CD4-positive, CD25-positive, alpha-beta regulatory T cell (primary cell): ENCODE results near the gene PSMA5. TPM values are rescaled to one million over a fixed set of nuclear protein-coding genes. Genes with fewer than 3 reads are reported as not detected.

ENCODE experiments used
- ATAC-seq, 2 donors: fragments of 150-1000 bp; cut with Tn5 transposase; one replicate each; pipeline ENCODE4 v1.10.0; 2021; ENCODE audit warnings: low read depth in 2 of 2, moderate number of reproducible peaks in 2 of 2, moderate library complexity in 1 of 2
- DNase-seq, 3 donors: peaks; one replicate each; pipeline versions ENCODE4 v3.0.0 to v3.0.0-alpha.2; 2012 to 2022; ENCODE audit warnings: mixed read lengths in 1 of 3
- H3K27ac ChIP-seq: one replicate; pipeline ENCODE4 v1.7.0; 2013; ENCODE audit warnings: mild to moderate bottlenecking, low read length; ENCODE audit not compliant: insufficient read depth, poor library complexity, severe bottlenecking
- H3K27me3 ChIP-seq: one replicate; pipeline ENCODE4 v1.7.0; 2013; ENCODE audit warnings: low read length; ENCODE audit not compliant: control insufficient read depth, insufficient read depth
- H3K36me3 ChIP-seq: one replicate; pipeline ENCODE4 v1.7.0; 2013; ENCODE audit warnings: mild to moderate bottlenecking, low read length, moderate library complexity; ENCODE audit not compliant: control insufficient read depth, insufficient read depth
- H3K4me1 ChIP-seq: 2 replicates; pipeline ENCODE4 v1.7.0; 2013; ENCODE audit warnings: mild to moderate bottlenecking, low read length; ENCODE audit not compliant: insufficient read depth, control insufficient read depth, poor library complexity, severe bottlenecking
- H3K4me3 ChIP-seq: one replicate; pipeline ENCODE4 v1.7.0; 2013; ENCODE audit warnings: low read depth, mild to moderate bottlenecking, low read length, moderate library complexity
- H3K9me3 ChIP-seq, 2 experiments: 1 replicate in 1 of 2; 2 replicates in 1 of 2; pipeline ENCODE4 v1.7.0; 2013; ENCODE audit warnings: low read length in 2 of 2, mild to moderate bottlenecking in 1 of 2, moderate library complexity in 1 of 2; ENCODE audit not compliant: control insufficient read depth in 2 of 2
- H3K27ac Mint-ChIP-seq, 3 donors: one replicate each; pipeline ENCODE4 v1.8.0; 2020 to 2022; ENCODE audit warnings: mild to moderate bottlenecking in 3 of 3, mixed read lengths in 3 of 3, moderate library complexity in 2 of 3
- H3K27me3 Mint-ChIP-seq: one replicate; pipeline ENCODE4 v1.8.0; 2022; ENCODE audit warnings: mild to moderate bottlenecking, mixed read lengths
- H3K36me3 Mint-ChIP-seq: one replicate; pipeline ENCODE4 v1.8.0; 2020; ENCODE audit warnings: mixed read lengths
- H3K4me1 Mint-ChIP-seq, 4 donors: one replicate each; pipeline ENCODE4 v1.8.0; 2020 to 2022; ENCODE audit warnings: mixed read lengths in 4 of 4, mild to moderate bottlenecking in 1 of 4
- H3K4me3 Mint-ChIP-seq, 4 donors: one replicate each; pipeline ENCODE4 v1.8.0; 2020 to 2022; ENCODE audit warnings: mild to moderate bottlenecking in 4 of 4, mixed read lengths in 4 of 4, moderate library complexity in 3 of 4
- H3K9me3 Mint-ChIP-seq, 7 donors: one replicate each; pipeline ENCODE4 v1.8.0; 2020 to 2022; ENCODE audit warnings: mixed read lengths in 7 of 7, mild to moderate bottlenecking in 3 of 7, moderate library complexity in 2 of 7
- polyA plus RNA-seq, 4 donors: library from polyadenylated mRNA; unstranded; fragments of 300-500 nt; fragmentation: Illumina TruSeq; gene quantifications; one replicate each; pipeline ENCODE4 v1.2.3, GENCODE V29; 2021
- total RNA-seq: library from RNA; stranded (reverse); gene quantifications from one replicate; pipeline ENCODE4 v1.2.3, GENCODE V29; 2022

The PSMA5 gene
- total and polyA plus RNA-seq, 5 donors from 2014 or later = 61.5 to 207 (median 144) TPM

DNA sequence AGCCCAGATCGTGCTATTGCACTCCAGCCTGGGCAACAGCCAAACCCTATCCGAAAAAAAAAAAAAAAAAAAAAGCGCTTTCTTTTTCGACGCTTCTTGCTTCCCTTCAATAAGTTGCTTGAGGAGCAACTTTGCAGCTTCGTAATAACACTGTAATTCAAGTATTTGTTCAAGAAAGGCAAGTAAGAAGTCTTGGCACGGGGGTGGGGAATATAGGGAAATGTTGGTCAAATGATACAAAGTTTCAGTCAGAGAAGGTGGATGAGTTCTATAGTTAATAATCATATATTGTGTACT, 871 bp upstream of the PSMA5 start:
- DNase-seq = no peak

DNA sequence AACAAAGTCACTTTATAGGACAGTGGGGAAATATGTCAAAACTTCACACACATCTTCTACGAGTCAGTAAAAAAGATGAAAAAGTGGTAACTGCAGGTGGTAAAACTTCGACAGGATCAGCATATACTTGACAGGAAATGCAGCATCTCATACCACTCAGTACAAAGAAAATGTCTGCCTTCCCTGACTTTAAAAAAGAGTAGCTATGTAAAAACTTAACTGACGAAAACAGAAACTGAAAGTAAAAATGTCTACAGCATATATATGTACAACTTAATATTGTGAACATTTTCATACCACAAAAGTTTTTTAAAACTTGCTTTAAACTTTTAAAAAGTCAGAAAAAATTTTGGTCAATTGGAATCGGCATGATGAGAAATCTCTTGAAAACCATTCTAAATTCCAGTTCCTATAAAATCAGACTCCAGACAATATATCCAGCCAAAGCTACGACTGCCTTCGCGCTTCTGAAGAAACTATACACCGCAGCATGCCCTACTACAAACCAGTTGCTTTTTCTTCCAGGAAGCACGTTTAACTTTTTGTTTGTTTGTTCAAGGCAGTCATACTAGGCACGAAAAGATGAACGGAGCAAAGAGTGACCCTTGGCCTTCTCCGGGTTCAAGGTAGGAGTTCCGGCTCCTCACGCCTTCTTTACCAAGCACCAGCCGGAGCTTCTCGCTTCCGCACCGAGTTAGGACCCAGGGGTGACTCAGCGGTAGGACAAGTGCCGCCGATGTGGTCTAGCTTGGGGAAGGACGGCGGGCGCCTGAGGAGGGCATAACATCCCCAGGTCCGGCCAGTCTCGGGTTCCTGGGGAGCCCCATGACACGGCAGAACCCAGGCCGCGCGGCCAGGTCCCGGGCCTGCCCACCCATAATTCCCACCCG, 612 bp downstream of the PSMA5 start:
- Histone ChIP-seq H3K27ac (peak overlapping the region; percentile 95), H3K27me3 (no peaks in the 10 kb centered on the region), H3K4me3 (peak overlapping the region; percentile 98), H3K36me3 (peaks cover 8% of the 10 kb centered on the region), H3K4me1 (peaks cover 50% of the 10 kb centered on the region), H3K9me3 (no peaks in the 10 kb centered on the region)
- H3K27ac Mint-ChIP-seq = peak overlapping the region; percentile 97 to 99 (median 99)
- ATAC-seq (peak; percentile 36 to 43), DNase-seq (peak in 2 of 3 donors; percentile 78 to 87)
- H3K4me1 Mint-ChIP-seq = peaks cover 12 to 50% (median 40%) of the 10 kb centered on the region in 4 donors
- no peaks in the 10 kb centered on the region for H3K27me3 Mint-ChIP-seq
- H3K36me3 Mint-ChIP-seq = peaks cover 6% of the 10 kb centered on the region
- H3K4me3 Mint-ChIP-seq = peak overlapping the region; percentile 98 to 99 (median 99)
- no peaks in the 10 kb centered on the region for H3K9me3 Mint-ChIP-seq

More for the DNA sequence above, 871 bp upstream of the PSMA5 start:
- H3K4me3 Mint-ChIP-seq = peak overlapping the region; percentile 98 to 99 (median 99)
- Histone ChIP-seq H3K36me3 (no peaks in the 10 kb centered on the region), H3K9me3 (no peaks in the 10 kb centered on the region), H3K27ac (peak overlapping the region; percentile 95), H3K27me3 (no peaks in the 10 kb centered on the region), H3K4me1 (peaks cover 45% of the 10 kb centered on the region), H3K4me3 (peak overlapping the region; percentile 98)
- no peaks in the 10 kb centered on the region for H3K9me3 Mint-ChIP-seq
- peaks cover 3% of the 10 kb centered on the region for H3K36me3 Mint-ChIP-seq
- H3K4me1 Mint-ChIP-seq = peaks cover 12 to 39% (median 33%) of the 10 kb centered on the region in 4 donors
- no peak for ATAC-seq
- no peaks in the 10 kb centered on the region for H3K27me3 Mint-ChIP-seq
- H3K27ac Mint-ChIP-seq = peak overlapping the region; percentile 4 to 99 (median 42)

DNA sequence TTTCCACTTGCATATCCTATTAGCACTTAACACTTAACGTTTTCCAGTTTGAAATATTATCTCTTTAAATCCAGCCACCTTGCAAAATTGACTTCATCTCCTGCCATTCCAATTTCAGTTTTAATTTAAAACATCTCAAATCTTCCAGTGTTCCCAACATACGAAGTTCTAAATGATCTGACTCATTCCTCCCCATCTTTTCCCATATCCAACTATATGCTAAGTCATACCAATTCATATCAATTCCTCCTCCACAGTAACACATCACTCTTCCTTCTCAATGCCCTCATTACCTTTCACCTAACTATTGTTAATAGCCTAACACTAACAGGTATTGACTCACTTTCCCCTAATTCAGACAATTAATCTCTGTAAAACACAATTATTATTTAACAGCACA, 2.8 kb downstream of the PSMA5 start:
- Histone ChIP-seq H3K4me1 (peaks cover 50% of the 10 kb centered on the region), H3K27me3 (no peaks in the 10 kb centered on the region), H3K36me3 (peaks cover 27% of the 10 kb centered on the region), H3K27ac (peak overlapping the region; percentile 95), H3K9me3 (no peaks in the 10 kb centered on the region), H3K4me3 (peak overlapping the region; percentile 16)
- DNase-seq = no peak
- Mint-ChIP-seq H3K9me3 (no peaks in the 10 kb centered on the region), H3K27ac (peak overlapping the region; percentile 88 to 99 (median 99)), H3K4me1 (peaks cover 12 to 62% (median 46%) of the 10 kb centered on the region in 4 donors), H3K36me3 (peaks cover 20% of the 10 kb centered on the region), H3K4me3 (peak overlapping the region; percentile 12 to 73 (median 44)), H3K27me3 (no peaks in the 10 kb centered on the region)
- ATAC-seq = no peak

DNA sequence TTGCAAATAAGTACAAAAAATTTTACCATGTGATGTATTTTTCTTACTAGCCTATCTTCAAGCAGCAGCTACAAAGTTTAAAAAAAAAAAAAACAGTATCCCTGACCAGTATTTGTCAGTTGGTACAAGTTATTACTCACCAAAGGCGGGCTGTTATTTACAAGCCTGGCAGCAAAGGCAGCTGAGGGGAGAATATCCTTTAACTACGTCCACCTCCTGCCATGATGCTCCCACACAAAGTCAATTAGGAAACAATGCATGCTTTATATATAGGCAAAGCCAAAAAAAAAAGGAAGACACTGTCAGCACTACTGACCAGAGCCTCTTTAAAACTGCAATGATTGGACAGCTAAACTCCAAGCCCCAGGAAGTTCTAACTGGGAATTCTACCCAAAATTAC, 13.7 kb downstream of the PSMA5 start:
- Histone ChIP-seq H3K27me3 (no peaks in the 10 kb centered on the region), H3K4me3 (no peak overlapping the region), H3K9me3 (no peaks in the 10 kb centered on the region), H3K36me3 (peaks cover 96% of the 10 kb centered on the region), H3K4me1 (no peaks in the 10 kb centered on the region), H3K27ac (no peak overlapping the region)
- Mint-ChIP-seq H3K36me3 (peaks cover 65% of the 10 kb centered on the region), H3K27me3 (no peaks in the 10 kb centered on the region), H3K27ac (no peak overlapping the region), H3K4me3 (no peak overlapping the region), H3K9me3 (no peaks in the 10 kb centered on the region), H3K4me1 (peaks cover 16 to 53% (median 38%) of the 10 kb centered on the region in 4 donors)
- DNase-seq = no peak
- ATAC-seq = no peak

DNA sequence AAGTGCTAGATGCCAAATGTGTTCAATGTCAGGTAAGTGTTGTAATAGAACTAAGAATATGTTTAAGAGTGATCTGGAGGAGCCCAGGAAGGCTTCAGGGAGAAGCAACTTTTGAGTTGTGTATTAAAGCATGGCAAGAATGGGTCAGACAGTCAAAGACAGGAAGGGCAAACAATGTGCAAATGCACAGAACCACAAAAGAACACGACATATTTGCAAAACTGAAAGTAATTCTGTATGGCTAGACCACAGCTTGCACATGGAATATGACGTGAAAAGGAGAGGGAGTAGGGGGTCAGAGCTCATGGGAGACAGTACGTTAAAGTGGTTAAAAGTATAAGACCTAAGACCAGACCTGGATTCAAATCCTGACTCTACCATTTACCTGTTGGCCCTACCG, 21.4 kb downstream of the PSMA5 start:
- no peaks in the 10 kb centered on the region for H3K9me3 ChIP-seq
- ATAC-seq = no peak
- H3K27ac ChIP-seq = peak overlapping the region; percentile 0
- peaks cover 80% of the 10 kb centered on the region for H3K36me3 ChIP-seq
- Mint-ChIP-seq H3K27ac (peak overlapping the region; percentile 1 to 7 (median 3)), H3K9me3 (peaks cover 0 to 1% (median 0%) of the 10 kb centered on the region in 7 donors), H3K27me3 (no peaks in the 10 kb centered on the region), H3K4me3 (no peak overlapping the region), H3K4me1 (peaks cover 8 to 25% (median 19%) of the 10 kb centered on the region in 4 donors), H3K36me3 (peaks cover 41% of the 10 kb centered on the region)
- no peak overlapping the region for H3K4me3 ChIP-seq
- DNase-seq = peak in 1 of 3 donors; percentile 37
- no peaks in the 10 kb centered on the region for H3K27me3 ChIP-seq
- peaks cover 7% of the 10 kb centered on the region for H3K4me1 ChIP-seq

DNA sequence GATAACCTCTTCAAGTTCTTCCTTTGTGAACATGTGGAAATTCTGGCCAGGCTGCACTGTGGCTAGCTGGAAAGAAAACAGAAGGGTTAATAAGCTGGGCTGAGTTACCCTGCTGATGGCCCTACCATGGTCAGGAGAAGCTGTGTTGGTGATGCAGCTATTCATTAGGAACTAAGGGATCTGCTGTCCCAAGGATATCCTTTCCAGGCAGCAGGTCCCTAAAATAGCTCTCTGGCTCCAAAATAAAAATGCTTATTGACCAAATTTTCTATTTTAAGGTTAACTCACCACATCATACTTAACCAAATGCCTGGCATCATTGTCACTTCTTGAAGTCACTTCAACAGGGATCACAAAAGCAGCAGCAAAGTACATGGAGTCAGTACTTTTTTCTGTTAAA, 24.2 kb downstream of the PSMA5 start:
- H3K36me3 Mint-ChIP-seq = peaks cover 25% of the 10 kb centered on the region

DNA sequence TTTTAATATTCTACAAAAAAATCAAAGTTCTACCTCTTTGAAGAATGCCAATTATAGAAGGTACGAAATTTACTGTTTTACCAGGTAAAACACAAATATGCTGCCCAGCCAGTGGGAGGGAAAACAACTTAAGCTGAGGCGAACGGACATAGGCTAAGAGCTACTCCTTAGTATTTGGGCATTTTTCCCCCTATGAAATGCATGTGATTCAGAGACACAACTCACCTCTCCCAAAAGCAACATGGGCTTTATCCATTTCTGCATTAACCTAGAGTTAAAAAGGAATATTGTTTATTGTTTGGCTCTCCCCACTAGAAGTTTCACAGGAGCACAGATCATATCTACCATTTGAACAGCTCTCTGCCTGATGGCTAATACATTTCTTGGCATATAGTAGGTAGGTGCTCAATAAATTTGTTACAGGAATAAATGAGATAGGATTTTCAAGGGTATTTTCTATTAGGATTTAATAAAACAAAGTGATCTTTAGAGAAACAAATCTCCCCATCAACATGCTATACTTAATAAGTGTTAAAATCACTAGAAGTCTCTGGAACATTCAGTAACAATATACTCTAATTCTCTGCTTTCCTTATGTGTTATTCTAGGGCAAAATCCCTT, 26.1 kb downstream of the PSMA5 start:
- Histone ChIP-seq H3K27ac (no peak overlapping the region), H3K9me3 (no peaks in the 10 kb centered on the region), H3K36me3 (peaks cover 40% of the 10 kb centered on the region), H3K4me3 (no peak overlapping the region), H3K27me3 (peaks cover 18% of the 10 kb centered on the region), H3K4me1 (peaks cover 21% of the 10 kb centered on the region)
- Mint-ChIP-seq H3K9me3 (peaks cover 0 to 6% (median 0%) of the 10 kb centered on the region in 7 donors), H3K4me3 (no peak overlapping the region), H3K4me1 (peaks cover 4 to 25% (median 8%) of the 10 kb centered on the region in 4 donors), H3K27ac (no peak overlapping the region), H3K27me3 (peaks cover 37% of the 10 kb centered on the region), H3K36me3 (peaks cover 14% of the 10 kb centered on the region)
- no peak for ATAC-seq
- DNase-seq = no peak

More for the DNA sequence above, 24.2 kb downstream of the PSMA5 start:
- peaks cover 9 to 32% (median 17%) of the 10 kb centered on the region in 4 donors for H3K4me1 Mint-ChIP-seq
- peaks cover 1% of the 10 kb centered on the region for H3K27me3 ChIP-seq
- no peaks in the 10 kb centered on the region for H3K9me3 ChIP-seq
- H3K27ac Mint-ChIP-seq = no peak overlapping the region
- H3K4me1 ChIP-seq = peaks cover 18% of the 10 kb centered on the region
- peaks cover 0 to 3% (median 0%) of the 10 kb centered on the region in 7 donors for H3K9me3 Mint-ChIP-seq
- peaks cover 18% of the 10 kb centered on the region for H3K27me3 Mint-ChIP-seq
- no peak overlapping the region for H3K4me3 ChIP-seq
- no peak for ATAC-seq
- no peak for DNase-seq
- H3K27ac ChIP-seq = no peak overlapping the region
- H3K4me3 Mint-ChIP-seq = no peak overlapping the region
- H3K36me3 ChIP-seq = peaks cover 55% of the 10 kb centered on the region
